ENCODE measurements around the gene DAPL1.

GRCh38 chr2:158766524-158766923, 28.6 kb upstream of the DAPL1 start:
- no peak for TF ChIP-seq EZH2 (IDR thresholded peaks at IDR 0.05; ENCODE audit: low read length, missing control alignments)
- TF ChIP-seq CTCF (conservative IDR thresholded peaks at IDR 0.05 in 1 of 2, IDR thresholded peaks at IDR 0.05 in 1 of 2; ENCODE audit: low read depth in 1 of 2, low read length in 2 of 2) = no peak

Data from fibroblast of lung (primary cell).